Subcutaneous adipose tissue (tissue), 4 donors: ENCODE results near the gene PTMS. TPM values are rescaled to one million over a fixed set of nuclear protein-coding genes. Genes with fewer than 3 reads are reported as not detected.

ENCODE experiments used
- total RNA-seq, 4 donors: library from RNA; depleted of rRNA; stranded (reverse); fragments of >200 nt; gene quantifications; one replicate each; pipeline ENCODE4 v1.1.0, GENCODE V29; 2016
- TF ChIP-seq, protein P1 (sequence below): fragments of 450-650 bp; IDR thresholded peaks from one replicate; pipeline ENCODE4 v1.5.1; 2016; ENCODE audit warnings: low read depth, mild to moderate bottlenecking, control low read depth, antibody characterized with exemption, moderate library complexity

The PTMS gene
- total RNA-seq, 4 donors from 2014 or later: 60.3 to 118 (median 92.0) TPM

DNA sequence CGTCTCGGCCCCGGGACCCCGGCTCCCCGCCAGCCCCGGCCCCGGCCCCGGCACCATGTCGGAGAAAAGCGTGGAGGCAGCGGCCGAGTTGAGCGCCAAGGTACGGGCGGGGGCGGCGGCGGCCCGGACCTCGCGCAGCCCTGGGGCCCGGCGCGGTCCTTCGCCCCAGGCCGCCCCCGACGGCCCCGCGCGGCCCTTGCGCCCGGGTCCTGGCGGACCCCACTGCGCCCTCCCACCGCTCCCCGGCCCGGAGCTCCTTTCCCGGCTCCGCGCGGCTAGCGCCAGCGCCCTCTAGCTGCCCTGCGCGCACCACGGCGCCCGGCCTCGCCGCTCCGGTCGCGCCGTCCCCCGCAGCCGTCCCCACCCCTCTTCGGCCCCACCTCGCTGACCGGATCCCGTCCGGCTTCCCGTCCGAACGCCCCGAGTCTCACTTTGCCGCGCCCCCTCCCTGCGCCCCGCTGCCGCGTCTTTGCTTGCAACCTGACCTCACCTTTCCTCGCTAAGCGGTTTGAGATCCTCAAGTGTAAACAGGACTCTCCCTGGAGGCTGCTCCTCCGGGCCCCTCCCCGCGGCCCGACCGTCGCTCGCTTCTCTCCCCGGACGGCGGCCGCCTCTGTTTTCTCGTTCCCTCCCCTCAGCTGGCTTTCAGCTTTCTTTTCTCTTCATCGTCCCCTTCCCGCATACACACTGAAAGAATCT is 637 bp downstream of the PTMS start:
- TF ChIP-seq, protein P1, sequence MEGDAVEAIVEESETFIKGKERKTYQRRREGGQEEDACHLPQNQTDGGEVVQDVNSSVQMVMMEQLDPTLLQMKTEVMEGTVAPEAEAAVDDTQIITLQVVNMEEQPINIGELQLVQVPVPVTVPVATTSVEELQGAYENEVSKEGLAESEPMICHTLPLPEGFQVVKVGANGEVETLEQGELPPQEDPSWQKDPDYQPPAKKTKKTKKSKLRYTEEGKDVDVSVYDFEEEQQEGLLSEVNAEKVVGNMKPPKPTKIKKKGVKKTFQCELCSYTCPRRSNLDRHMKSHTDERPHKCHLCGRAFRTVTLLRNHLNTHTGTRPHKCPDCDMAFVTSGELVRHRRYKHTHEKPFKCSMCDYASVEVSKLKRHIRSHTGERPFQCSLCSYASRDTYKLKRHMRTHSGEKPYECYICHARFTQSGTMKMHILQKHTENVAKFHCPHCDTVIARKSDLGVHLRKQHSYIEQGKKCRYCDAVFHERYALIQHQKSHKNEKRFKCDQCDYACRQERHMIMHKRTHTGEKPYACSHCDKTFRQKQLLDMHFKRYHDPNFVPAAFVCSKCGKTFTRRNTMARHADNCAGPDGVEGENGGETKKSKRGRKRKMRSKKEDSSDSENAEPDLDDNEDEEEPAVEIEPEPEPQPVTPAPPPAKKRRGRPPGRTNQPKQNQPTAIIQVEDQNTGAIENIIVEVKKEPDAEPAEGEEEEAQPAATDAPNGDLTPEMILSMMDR: no peak

DNA sequence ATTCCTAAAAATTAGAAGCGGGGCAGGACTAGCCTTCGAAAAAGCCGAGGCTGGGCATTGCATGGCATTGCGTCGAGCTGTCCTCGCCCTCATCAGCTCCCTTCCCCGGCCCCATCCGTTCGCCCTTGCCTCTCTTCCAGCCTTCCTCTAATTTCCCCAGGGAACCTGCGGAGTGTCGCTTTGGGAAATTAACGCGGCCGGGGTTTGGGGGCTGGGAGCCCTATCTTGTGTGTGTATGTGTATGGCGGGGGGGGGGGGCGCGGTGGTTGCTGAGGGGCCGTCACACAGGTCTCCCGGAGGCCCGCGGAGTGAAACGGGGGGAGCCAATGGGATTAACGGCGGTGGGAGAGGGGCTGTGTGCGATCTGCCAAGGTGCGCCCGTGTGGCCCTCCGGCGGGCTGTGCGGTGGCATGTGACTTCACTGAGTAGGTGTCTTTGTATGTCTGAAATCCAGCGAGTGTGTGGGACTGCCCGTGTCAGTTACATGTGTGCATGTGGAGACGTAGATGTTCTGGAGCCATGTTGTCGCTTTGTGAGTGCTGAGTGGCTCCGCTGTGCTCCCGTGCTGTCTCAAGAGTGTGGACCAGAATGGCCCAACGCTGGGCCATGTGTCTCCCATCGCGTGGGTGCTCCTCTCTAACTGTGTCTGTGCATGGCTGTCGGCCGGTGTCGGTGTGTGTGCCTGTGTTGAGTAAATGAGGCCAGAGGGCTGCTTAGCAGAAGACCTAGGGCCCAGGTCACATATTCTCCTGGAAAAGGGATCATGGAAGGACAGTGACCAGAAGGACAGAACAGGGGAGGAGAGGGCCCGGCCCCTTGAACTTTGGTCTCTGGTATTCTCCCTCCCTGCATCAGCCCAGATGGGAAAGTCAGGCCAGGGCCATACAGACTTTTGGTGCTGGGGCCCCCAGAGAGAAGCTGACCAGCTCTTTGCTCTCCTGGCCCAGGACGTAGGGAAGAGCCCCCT is 1.5 kb downstream of the PTMS start:
- TF ChIP-seq, protein P1: no peak

DNA sequence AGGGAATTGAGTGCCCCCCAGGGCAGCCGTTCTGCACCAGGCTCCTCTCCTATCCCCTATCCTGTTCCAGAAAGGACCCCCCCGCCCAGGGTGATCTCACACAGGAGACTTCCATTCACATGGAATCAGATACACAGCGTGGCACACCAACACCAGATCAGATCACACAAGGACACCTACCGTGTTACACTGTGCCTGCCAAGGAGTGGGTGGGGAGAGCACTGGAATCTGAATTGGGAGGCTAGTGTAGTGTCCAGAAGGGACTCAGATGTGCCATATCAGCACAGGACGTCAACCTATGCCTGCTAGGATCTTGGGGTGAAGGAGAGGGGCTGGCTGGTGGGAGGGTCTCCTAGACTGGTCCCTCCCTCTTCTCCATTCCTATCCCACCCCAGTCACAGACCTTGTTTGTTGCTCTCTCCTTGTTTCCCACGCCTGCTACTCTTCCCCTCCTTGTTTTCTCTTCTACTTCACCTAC is 2.3 kb downstream of the PTMS start:
- TF ChIP-seq, protein P1: no peak

DNA sequence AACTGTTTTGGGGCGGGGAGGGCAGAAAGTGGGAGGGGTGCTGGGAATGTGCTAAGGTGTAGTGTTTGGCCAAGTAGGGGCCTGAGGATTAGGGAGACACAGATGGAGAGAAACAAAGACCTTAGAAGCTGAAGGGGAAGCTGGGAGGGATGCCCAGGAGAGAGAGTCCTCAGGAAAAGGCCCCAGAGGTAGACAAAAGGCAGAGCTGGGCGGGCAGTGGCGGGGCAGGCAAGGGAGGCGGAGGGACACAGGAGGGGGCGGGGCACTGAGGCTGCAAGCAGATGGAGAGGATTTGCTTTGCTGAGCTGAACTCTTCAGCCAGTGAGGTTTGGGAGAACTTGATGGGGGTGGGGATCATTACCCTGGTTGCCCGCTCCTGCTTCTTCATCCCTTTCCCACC is 2.8 kb downstream of the PTMS start:
- TF ChIP-seq, protein P1: no peak

DNA sequence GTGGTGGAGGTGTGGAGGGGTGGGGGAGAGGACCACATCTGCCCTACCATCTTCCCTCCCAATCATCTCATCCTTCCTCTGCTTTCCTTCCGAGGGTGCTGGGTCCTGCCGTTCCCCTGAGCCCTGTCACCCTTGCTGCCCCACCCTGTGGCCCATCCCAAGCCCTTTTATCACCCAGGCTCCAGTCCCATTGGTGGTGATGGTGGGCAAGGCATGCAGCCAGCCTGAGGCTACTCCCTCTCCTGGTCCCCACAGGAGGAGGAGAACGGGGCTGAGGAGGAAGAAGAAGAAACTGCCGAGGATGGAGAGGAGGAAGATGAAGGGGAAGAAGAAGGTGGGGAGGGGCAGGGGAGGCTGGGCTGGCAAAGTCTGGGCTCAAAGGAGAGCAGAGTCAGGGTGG is 3.5 kb downstream of the PTMS start:
- TF ChIP-seq, protein P1: no peak

DNA sequence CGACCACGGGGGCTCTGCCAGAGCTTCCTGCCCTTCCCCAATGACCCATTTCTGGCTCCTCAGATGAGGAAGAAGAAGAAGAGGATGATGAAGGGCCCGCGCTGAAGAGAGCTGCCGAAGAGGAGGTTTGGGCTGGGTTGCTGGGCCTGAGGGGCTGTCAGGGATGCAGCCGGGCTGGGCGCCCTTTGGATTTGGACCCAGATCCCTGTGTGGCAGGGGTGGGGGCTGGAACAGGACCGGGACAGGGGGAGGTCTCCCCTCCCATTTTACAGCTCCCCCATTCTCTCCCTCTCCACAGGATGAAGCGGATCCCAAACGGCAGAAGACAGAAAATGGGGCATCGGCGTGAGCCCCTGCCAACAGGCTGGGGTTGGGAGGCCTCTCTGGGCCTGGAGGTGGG is 3.9 kb downstream of the PTMS start:
- TF ChIP-seq, protein P1: no peak

DNA sequence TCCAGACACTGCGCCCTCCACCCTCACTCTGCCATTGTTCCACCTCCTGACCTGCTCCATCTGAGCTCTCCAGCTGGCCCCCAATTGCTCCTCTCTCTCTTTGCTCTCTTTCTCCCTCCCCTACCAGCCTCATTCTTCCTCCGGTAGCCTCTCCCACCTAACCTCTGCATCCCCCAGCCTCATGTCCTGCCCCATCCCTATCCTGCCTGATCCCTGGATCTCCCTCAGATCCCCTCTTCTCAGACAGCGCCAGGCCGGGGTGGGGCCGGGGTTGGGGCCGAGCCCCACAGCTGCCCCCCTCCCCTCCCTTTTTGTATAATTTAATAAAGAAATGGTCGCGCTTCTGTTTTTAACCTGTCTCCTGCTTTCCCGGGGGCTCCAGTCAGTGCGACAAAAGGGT is 4.4 kb downstream of the PTMS start:
- TF ChIP-seq, protein P1: no peak
